HepG2 (cell line): ENCODE results near the gene TPRG1L. TPM values are rescaled to one million over a fixed set of nuclear protein-coding genes. Genes with fewer than 3 reads are reported as not detected.

ENCODE experiments used
- EHMT2 ChIP-seq: fragments of 200-600 bp; sonication (generic); IDR thresholded peaks from 2 replicates; pipeline ENCODE4 v1.7.0; 2017; ENCODE audit warnings: antibody characterized with exemption, low read depth, low read length, borderline replicate concordance
- KAT8 ChIP-seq: IDR thresholded peaks from 2 replicates; pipeline ENCODE4 v1.6.1; 2016; ENCODE audit warnings: missing genetic modification reagents, missing compliant biosample characterization
- MTERF4 ChIP-seq: sonication (generic); formaldehyde crosslinking; IDR thresholded peaks from 2 replicates; pipeline ENCODE4 v1.8.0; 2023; ENCODE audit warnings: mild to moderate bottlenecking, missing genetic modification reagents
- MTF1 ChIP-seq: sonication (generic); formaldehyde crosslinking; IDR thresholded peaks from 2 replicates; pipeline ENCODE4 v1.5.0; 2020; ENCODE audit warnings: missing genetic modification reagents
- NCOA5 ChIP-seq: sonication (generic); formaldehyde crosslinking; IDR thresholded peaks from 2 replicates; pipeline ENCODE4 v1.4.0; 2020; ENCODE audit warnings: missing genetic modification reagents
- NFKB2 ChIP-seq: sonication (generic); formaldehyde crosslinking; IDR thresholded peaks from 2 replicates; pipeline ENCODE4 v1.4.0; 2020; ENCODE audit warnings: missing genetic modification reagents, borderline replicate concordance
- SMARCC2 ChIP-seq: fragments of 450-650 bp; IDR thresholded peaks from 2 replicates; pipeline ENCODE4 v1.6.1; 2017; ENCODE audit warnings: antibody characterized with exemption, mild to moderate bottlenecking
- SOX6 ChIP-seq, 2 experiments: fragments of 450-650 bp in 1 of 2; sonication (generic) in 1 of 2; formaldehyde crosslinking in 1 of 2; IDR thresholded peaks; 2 replicates each; pipeline versions ENCODE4 v1.4.0 to v1.6.1; 2017 to 2020; ENCODE audit warnings: antibody characterized with exemption in 1 of 2, mild to moderate bottlenecking in 1 of 2, missing genetic modification reagents in 1 of 2
- SP140L ChIP-seq: sonication (generic); formaldehyde crosslinking; IDR thresholded peaks from 2 replicates; pipeline ENCODE4 v1.4.0; 2020; ENCODE audit warnings: missing genetic modification reagents, borderline replicate concordance
- ZNF761 ChIP-seq: sonication (generic); formaldehyde crosslinking; conservative IDR thresholded peaks from 2 replicates; pipeline ENCODE4 v1.4.0; 2020; ENCODE audit warnings: mild to moderate bottlenecking, missing genetic modification reagents
- ZSCAN20 ChIP-seq: sonication (generic); formaldehyde crosslinking; IDR thresholded peaks from 2 replicates; pipeline ENCODE4 v1.4.0; 2020; ENCODE audit warnings: missing genetic modification reagents, mild to moderate bottlenecking, borderline replicate concordance
- ZSCAN25 ChIP-seq: sonication (generic); formaldehyde crosslinking; IDR thresholded peaks from 2 replicates; pipeline ENCODE4 v1.8.0; 2022; ENCODE audit warnings: mild to moderate bottlenecking, missing genetic modification reagents
- polyA plus RNA-seq, 8 experiments: library from polyadenylated mRNA; depleted of rRNA in 3 of 8; stranded (reverse) in 7 of 8; unstranded in 1 of 8; fragments of >200 nt; fragmentation: Illumina TruSeq in 4 of 8; extraction: Trizol in 4 of 8; gene quantifications; 2 replicates each; pipeline versions ENCODE4 v1.2.1 to v1.2.3, GENCODE V29; 2011 to 2016; ENCODE audit warnings: low read depth in 4 of 8, missing spikeins in 1 of 8, mixed read lengths in 1 of 8; ENCODE audit not compliant: insufficient read depth in 1 of 8
- total RNA-seq, 5 experiments: library from RNA; depleted of rRNA; stranded (reverse); fragments of >200 nt; fragmentation: Illumina TruSeq; extraction: Trizol; gene quantifications; 2 replicates each; pipeline ENCODE4 v1.2.3, GENCODE V29; 2016; ENCODE audit warnings: low read depth in 1 of 5
- TF ChIP-seq, protein P1 (sequence below): sonication (generic); formaldehyde crosslinking; IDR thresholded peaks from 2 replicates; pipeline ENCODE4 v1.8.0; 2022; ENCODE audit warnings: mild to moderate bottlenecking, missing genetic modification reagents
- TF ChIP-seq, protein P2 (sequence below): sonication (generic); formaldehyde crosslinking; IDR thresholded peaks from 2 replicates; pipeline ENCODE4 v1.8.1; 2023; ENCODE audit warnings: mild to moderate bottlenecking, missing genetic modification reagents
- TF ChIP-seq, protein P3 (sequence below): sonication (generic); formaldehyde crosslinking; IDR thresholded peaks from 2 replicates; pipeline ENCODE4 v1.4.0; 2020; ENCODE audit warnings: mild to moderate bottlenecking, missing genetic modification reagents
- TF ChIP-seq, protein P4 (sequence below): sonication (generic); formaldehyde crosslinking; IDR thresholded peaks from 2 replicates; pipeline ENCODE4 v1.4.0; 2020; ENCODE audit warnings: mild to moderate bottlenecking, missing genetic modification reagents

Gene TPRG1L
- total and polyA plus RNA-seq, 2 of the 13 experiments (the other 11 are each of a cell fraction or from before 2014, with no cell fraction given), result 21.3 to 37.4 TPM

- TF ChIP-seq, protein P1, sequence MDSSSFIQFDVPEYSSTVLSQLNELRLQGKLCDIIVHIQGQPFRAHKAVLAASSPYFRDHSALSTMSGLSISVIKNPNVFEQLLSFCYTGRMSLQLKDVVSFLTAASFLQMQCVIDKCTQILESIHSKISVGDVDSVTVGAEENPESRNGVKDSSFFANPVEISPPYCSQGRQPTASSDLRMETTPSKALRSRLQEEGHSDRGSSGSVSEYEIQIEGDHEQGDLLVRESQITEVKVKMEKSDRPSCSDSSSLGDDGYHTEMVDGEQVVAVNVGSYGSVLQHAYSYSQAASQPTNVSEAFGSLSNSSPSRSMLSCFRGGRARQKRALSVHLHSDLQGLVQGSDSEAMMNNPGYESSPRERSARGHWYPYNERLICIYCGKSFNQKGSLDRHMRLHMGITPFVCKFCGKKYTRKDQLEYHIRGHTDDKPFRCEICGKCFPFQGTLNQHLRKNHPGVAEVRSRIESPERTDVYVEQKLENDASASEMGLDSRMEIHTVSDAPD, result no peak
- TF ChIP-seq ZNF761, result 0 out of 2 replicates have a peak, but pooled peaks have one; percentile 30
- TF ChIP-seq MTF1 (CRISPR knock-in tag), result no peak
- peak; percentile 88 for TF ChIP-seq ZSCAN25 (CRISPR knock-in tag)
- no peak for TF ChIP-seq ZSCAN20 (CRISPR knock-in tag)
- TF ChIP-seq SOX6 (IDR thresholded peaks at IDR 0.05), result no peak
- peak; percentile 57 for TF ChIP-seq SOX6 (CRISPR knock-in tag; IDR thresholded peaks at IDR 0.05)
- TF ChIP-seq, protein P2, sequence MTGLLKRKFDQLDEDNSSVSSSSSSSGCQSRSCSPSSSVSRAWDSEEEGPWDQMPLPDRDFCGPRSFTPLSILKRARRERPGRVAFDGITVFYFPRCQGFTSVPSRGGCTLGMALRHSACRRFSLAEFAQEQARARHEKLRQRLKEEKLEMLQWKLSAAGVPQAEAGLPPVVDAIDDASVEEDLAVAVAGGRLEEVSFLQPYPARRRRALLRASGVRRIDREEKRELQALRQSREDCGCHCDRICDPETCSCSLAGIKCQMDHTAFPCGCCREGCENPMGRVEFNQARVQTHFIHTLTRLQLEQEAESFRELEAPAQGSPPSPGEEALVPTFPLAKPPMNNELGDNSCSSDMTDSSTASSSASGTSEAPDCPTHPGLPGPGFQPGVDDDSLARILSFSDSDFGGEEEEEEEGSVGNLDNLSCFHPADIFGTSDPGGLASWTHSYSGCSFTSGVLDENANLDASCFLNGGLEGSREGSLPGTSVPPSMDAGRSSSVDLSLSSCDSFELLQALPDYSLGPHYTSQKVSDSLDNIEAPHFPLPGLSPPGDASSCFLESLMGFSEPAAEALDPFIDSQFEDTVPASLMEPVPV (CRISPR knock-in tag), result peak; percentile 48; the same call in 1 of the 2 replicates
- no peak for TF ChIP-seq EHMT2
- TF ChIP-seq, protein P3, sequence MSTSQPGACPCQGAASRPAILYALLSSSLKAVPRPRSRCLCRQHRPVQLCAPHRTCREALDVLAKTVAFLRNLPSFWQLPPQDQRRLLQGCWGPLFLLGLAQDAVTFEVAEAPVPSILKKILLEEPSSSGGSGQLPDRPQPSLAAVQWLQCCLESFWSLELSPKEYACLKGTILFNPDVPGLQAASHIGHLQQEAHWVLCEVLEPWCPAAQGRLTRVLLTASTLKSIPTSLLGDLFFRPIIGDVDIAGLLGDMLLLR (CRISPR knock-in tag), result peak; percentile 85; the same call in 1 of the 2 replicates
- no peak for TF ChIP-seq MTERF4 (CRISPR knock-in tag)
- TF ChIP-seq NCOA5, result no peak
- no peak for TF ChIP-seq SMARCC2
- TF ChIP-seq NFKB2 (CRISPR knock-in tag), result peak; percentile 74; the same call in 1 of the 2 replicates
- TF ChIP-seq, protein P4, sequence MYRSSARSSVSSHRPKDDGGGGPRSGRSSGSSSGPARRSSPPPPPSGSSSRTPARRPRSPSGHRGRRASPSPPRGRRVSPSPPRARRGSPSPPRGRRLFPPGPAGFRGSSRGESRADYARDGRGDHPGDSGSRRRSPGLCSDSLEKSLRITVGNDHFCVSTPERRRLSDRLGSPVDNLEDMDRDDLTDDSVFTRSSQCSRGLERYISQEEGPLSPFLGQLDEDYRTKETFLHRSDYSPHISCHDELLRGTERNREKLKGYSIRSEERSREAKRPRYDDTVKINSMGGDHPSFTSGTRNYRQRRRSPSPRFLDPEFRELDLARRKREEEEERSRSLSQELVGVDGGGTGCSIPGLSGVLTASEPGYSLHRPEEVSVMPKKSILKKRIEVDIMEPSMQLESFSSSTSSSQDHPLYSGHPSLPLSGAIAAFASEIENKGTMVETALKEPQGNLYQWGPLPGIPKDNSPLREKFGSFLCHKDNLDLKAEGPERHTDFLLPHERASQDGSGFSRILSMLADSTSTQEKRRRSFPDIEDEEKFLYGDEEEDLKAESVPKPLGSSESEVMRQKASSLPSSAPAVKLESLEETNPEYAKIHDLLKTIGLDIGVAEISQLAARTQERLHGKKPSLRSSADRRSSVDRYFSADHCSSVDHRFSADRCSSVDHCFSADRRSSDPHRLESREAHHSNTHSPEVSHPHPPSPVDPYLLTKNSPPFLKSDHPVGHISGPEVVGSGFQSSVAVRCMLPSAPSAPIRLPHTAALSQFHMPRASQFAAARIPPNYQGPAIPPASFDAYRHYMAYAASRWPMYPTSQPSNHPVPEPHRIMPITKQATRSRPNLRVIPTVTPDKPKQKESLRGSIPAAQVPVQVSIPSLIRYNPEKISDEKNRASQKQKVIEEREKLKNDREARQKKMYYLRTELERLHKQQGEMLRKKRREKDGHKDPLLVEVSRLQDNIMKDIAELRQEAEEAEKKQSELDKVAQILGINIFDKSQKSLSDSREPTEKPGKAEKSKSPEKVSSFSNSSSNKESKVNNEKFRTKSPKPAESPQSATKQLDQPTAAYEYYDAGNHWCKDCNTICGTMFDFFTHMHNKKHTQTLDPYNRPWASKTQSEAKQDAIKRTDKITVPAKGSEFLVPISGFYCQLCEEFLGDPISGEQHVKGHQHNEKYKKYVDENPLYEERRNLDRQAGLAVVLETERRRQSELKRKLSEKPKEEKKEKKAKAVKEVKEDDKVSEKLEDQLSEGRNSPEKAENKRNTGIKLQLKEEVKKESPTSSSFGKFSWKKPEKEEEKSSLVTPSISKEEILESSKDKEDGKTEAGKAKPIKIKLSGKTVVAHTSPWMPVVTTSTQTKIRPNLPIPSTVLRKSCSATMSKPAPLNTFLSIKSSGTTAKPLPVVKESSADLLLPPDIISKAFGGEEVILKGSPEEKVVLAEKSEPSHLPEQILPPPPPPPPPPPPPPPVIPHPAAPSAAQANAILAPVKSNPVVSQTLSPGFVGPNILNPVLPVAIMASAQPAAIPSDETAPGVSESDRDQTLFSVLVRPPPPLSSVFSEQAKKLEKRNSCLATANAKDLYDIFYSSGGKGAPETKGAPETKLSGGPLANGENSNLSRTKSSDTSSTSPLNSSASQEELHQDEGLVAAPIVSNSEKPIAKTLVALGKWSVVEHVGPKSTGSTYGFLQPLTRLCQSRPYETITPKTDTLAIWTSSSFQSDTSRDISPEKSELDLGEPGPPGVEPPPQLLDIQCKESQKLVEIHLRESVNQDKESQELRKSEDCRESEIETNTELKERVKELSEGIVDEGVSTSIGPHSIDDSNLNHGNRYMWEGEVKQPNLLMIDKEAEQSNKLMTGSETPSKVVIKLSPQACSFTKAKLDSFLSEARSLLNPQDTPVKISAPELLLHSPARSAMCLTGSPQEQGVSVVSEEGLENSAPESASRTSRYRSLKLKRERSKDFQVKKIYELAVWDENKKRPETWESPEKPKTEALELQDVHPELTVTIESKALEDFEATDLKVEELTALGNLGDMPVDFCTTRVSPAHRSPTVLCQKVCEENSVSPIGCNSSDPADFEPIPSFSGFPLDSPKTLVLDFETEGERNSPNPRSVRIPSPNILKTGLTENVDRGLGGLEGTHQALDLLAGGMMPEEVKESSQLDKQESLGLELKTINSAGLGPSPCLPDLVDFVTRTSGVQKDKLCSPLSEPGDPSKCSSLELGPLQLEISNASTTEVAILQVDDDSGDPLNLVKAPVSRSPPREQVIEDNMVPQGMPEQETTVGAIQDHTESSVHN (CRISPR knock-in tag), result peak; percentile 51; the same call in 1 of the 2 replicates
- TF ChIP-seq KAT8 (CRISPR knock-in tag), result no peak
- no peak for TF ChIP-seq SP140L
Measured at GRCh38 chr1:3668585-3669300, 43.9 kb downstream of the TPRG1L start (continued).
